Liver (tissue), 9 donors: ENCODE data around the gene GNA14. TPM values are rescaled to one million over a fixed set of nuclear protein-coding genes. Genes with fewer than 3 reads are reported as not detected.

Source experiments
- DNase-seq: peaks from one replicate; pipeline ENCODE4 v3.0.0-alpha.2; 2017; ENCODE audit warnings: low spot score
- H3K27ac ChIP-seq, 2 donors: one replicate each; pipeline ENCODE4 v1.7.0; 2013; ENCODE audit warnings: inconsistent platforms in 2 of 2, low read length in 2 of 2, control low read depth in 1 of 2, low read depth in 1 of 2, mild to moderate bottlenecking in 1 of 2
- H3K27me3 ChIP-seq, 4 donors: one replicate each; pipeline versions ENCODE4 v1.6.1 to v1.7.0; 2013; ENCODE audit warnings: low read length in 3 of 4, inconsistent platforms in 1 of 4, mild to moderate bottlenecking in 1 of 4, moderate library complexity in 1 of 4; ENCODE audit not compliant: control insufficient read depth in 4 of 4, insufficient read depth in 4 of 4
- H3K36me3 ChIP-seq, 4 donors: one replicate each; pipeline versions ENCODE4 v1.6.1 to v1.7.0; 2013; ENCODE audit warnings: low read length in 3 of 4, mild to moderate bottlenecking in 3 of 4, low read depth in 1 of 4, moderate library complexity in 1 of 4; ENCODE audit not compliant: control insufficient read depth in 4 of 4, insufficient read depth in 3 of 4
- H3K4me1 ChIP-seq, 4 donors: one replicate each; pipeline versions ENCODE4 v1.6.1 to v1.7.0; 2013; ENCODE audit warnings: low read length in 3 of 4, mild to moderate bottlenecking in 3 of 4, moderate library complexity in 1 of 4; ENCODE audit not compliant: control insufficient read depth in 4 of 4, insufficient read depth in 4 of 4
- H3K4me3 ChIP-seq, 3 donors: one replicate each; pipeline versions ENCODE4 v1.6.1 to v1.7.0; 2013; ENCODE audit warnings: low read length in 3 of 3, control low read depth in 1 of 3, low read depth in 1 of 3, mild to moderate bottlenecking in 1 of 3
- H3K9ac ChIP-seq, 2 donors: one replicate each; pipeline ENCODE4 v1.7.0; 2013; ENCODE audit warnings: low read length in 2 of 2, mild to moderate bottlenecking in 2 of 2, moderate library complexity in 2 of 2, control low read depth in 1 of 2, low read depth in 1 of 2
- H3K9me3 ChIP-seq, 4 donors: one replicate each; pipeline versions ENCODE4 v1.6.1 to v1.7.0; 2013; ENCODE audit warnings: low read length in 3 of 4; ENCODE audit not compliant: control insufficient read depth in 4 of 4
- CTCF ChIP-seq: fragments of 150-350 bp; IDR thresholded peaks from 2 replicates; pipeline ENCODE4 v1.5.1; 2017; ENCODE audit warnings: improper control_type of control experiment, low read depth, low read length; ENCODE audit not compliant: missing input control
- FOXA2 ChIP-seq: IDR thresholded peaks from 2 replicates; pipeline ENCODE4 v1.6.1; 2016; ENCODE audit warnings: antibody characterized with exemption
- HNF4A ChIP-seq, 2 donors: conservative IDR thresholded peaks; 2 replicates each; pipeline ENCODE4 v1.6.1; 2016; ENCODE audit warnings: antibody characterized with exemption in 2 of 2, mild to moderate bottlenecking in 2 of 2
- MAX ChIP-seq: IDR thresholded peaks from 2 replicates; pipeline ENCODE4 v1.6.1; 2016; ENCODE audit warnings: antibody characterized with exemption
- NR2F2 ChIP-seq: IDR thresholded peaks from 2 replicates; pipeline ENCODE4 v1.6.1; 2016; ENCODE audit warnings: antibody characterized with exemption
- RAD21 ChIP-seq, 2 donors: IDR thresholded peaks; 2 replicates each; pipeline ENCODE4 v1.6.1; 2016; ENCODE audit warnings: antibody characterized with exemption in 2 of 2, mild to moderate bottlenecking in 2 of 2
- RXRA ChIP-seq, 2 donors: IDR thresholded peaks; 2 replicates each; pipeline ENCODE4 v1.6.1; 2017 to 2018; ENCODE audit warnings: antibody characterized with exemption in 2 of 2, mild to moderate bottlenecking in 1 of 2
- SP1 ChIP-seq: IDR thresholded peaks from 2 replicates; pipeline ENCODE4 v1.6.1; 2018; ENCODE audit warnings: antibody characterized with exemption, mild to moderate bottlenecking
- TAF1 ChIP-seq: conservative IDR thresholded peaks from 2 replicates; pipeline ENCODE4 v1.6.1; 2016; ENCODE audit warnings: antibody characterized with exemption, mild to moderate bottlenecking
- ZBTB33 ChIP-seq: IDR thresholded peaks from 2 replicates; pipeline ENCODE4 v1.6.1; 2016; ENCODE audit warnings: antibody characterized with exemption
- WGBS: extraction: QIAGEN DNeasy Blood & Tissue Kit; methylation state at CpG from one replicate; pipeline ENCODE4 v1.1.7; 2013; 5-methylcytosine and 5-hydroxymethylcytosine counted together
- polyA plus RNA-seq, 2 donors: library from polyadenylated mRNA; stranded (reverse) in 1 of 2; unstranded in 1 of 2; fragments of 200-250 nt in 1 of 2; fragments of >200 nt in 1 of 2; fragmentation: Nextera tagmentation in 1 of 2; extraction: Ambion mirVana in 1 of 2; gene quantifications; one replicate each; pipeline versions ENCODE4 v1.2.1 to v1.2.3, GENCODE V29; 2013 to 2015
- total RNA-seq, 2 donors: library from RNA; depleted of rRNA; stranded (reverse); fragments of >200 nt; gene quantifications; one replicate each; pipeline ENCODE4 v1.2.3, GENCODE V29; 2014
- donor health status: healthy.
- donor health status: healthy.
- donor health status: healthy.
- donor health status: healthy.
- donor health status: healthy.

GNA14 gene
- total and polyA plus RNA-seq, 4 donors, result 1.1 to 5.4 (median 2.9) TPM

- 83% methylated on average over 2 of the region's 2 CpGs for WGBS
- TF ChIP-seq RXRA (IDR thresholded peaks at IDR 0.05) (no peak), RAD21 (IDR thresholded peaks at IDR 0.05) (no peak), MAX (no peak), TAF1 (no peak), FOXA2 (no peak)
- no peaks in the 10 kb centered on the region for H3K9me3 ChIP-seq
Measured at GRCh38 chr9:77429928-77430327, 218.2 kb downstream of the GNA14 start.

DNA sequence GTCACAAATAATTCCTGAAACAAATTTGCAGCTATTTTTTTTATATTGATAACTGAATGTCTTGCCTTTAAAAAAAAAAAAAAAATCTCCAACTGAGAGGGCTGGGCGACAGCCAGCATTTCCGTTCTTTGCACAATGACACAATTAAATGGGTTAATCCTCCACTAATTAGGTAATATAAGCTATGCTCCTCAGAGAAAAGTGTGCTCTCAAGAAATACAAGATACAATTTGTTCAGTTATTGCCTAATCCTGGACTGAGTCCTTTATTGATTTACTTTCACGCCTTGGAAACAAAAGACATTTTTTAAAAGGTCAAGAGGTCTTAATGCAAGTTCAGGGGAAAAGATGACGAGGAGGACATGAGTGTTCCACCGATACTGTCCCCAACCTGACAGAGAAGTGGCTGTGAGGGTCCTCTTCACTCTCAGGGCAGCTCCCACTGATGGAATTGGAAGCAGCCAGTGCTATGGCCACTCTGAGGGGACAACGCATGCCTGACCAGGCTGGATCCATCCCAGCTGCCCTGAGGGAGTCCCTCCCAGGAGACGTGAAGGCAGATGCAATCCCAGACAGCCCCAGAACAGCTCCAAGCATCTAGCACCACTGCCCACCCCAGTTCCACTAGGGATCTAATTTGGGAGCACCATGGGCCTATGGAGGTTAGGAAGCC lies 220.7 kb downstream of the GNA14 start:
- no peaks in the 10 kb centered on the region for H3K27me3 ChIP-seq
- TF ChIP-seq CTCF, result no peak
- TF ChIP-seq NR2F2, result peak; percentile 19
- H3K27ac ChIP-seq, result no peak overlapping the region
- no peak overlapping the region for H3K4me3 ChIP-seq
- H3K36me3 ChIP-seq, result peaks cover 0 to 7% (median 0%) of the 10 kb centered on the region in 4 donors
- H3K9ac ChIP-seq, result no peak overlapping the region
- H3K9me3 ChIP-seq, result no peaks in the 10 kb centered on the region
- DNase-seq, result no peak
- 57% methylated on average over 7 of the region's 7 CpGs for WGBS
- no peaks in the 10 kb centered on the region for H3K4me1 ChIP-seq

More at GRCh38 chr9:77429928-77430327, 218.2 kb downstream of the GNA14 start:
- Histone ChIP-seq H3K9ac (no peak overlapping the region), H3K36me3 (peaks cover 0 to 4% (median 0%) of the 10 kb centered on the region in 4 donors), H3K27ac (no peak overlapping the region), H3K4me3 (no peak overlapping the region), H3K4me1 (peaks cover 0 to 2% (median 0%) of the 10 kb centered on the region in 4 donors), H3K27me3 (no peaks in the 10 kb centered on the region)
- no peak for DNase-seq

DNA sequence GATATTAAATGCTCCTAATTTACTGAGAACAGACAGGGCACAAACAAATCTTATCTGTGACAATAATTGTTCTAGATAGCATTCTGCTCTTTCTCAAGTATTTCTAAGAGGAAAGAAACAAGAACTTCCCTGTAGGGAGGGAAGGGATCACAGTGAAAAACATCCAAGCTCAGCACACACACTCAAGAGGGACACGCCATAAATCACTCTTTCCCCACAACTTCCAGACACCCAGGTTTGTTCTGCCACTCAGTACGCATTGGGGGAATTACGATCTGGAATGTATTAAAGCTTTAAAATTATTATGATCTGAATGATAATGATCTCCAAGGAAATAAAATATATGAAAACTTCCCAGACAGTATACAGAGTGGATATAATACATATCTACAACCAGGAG lies 221.4 kb downstream of the GNA14 start:
- H3K9ac ChIP-seq, result no peak overlapping the region
- TF ChIP-seq ZBTB33 (no peak), HNF4A (conservative IDR thresholded peaks at IDR 0.05) (no peak), MAX (no peak), SP1 (no peak), CTCF (no peak)
- no peaks in the 10 kb centered on the region for H3K27me3 ChIP-seq
- no peaks in the 10 kb centered on the region for H3K9me3 ChIP-seq
- peaks cover 0 to 7% (median 0%) of the 10 kb centered on the region in 4 donors for H3K36me3 ChIP-seq
- H3K4me1 ChIP-seq, result no peaks in the 10 kb centered on the region
- DNase-seq, result no peak
- WGBS, result 60% methylated on average over 3 of the region's 3 CpGs
- H3K4me3 ChIP-seq, result no peak overlapping the region
- no peak overlapping the region for H3K27ac ChIP-seq
